ENCODE results near the gene DSG2.

Gene DSG2

GRCh38 chr18:31497836-31498573 is at the start of gene DSG2:
TSS of gene DSG2 (plus strand) at chr18:31498177. CDS start at chr18:31498252, 75 bp downstream.
- Histone ChIP-seq H3K9me3 (ENCODE audit: low read length) (no peaks in the 10 kb centered on the region), H3K9ac (ENCODE audit: low read length) (no peak within 1 kb of the TSS), H3K27ac (ENCODE audit: low read depth, low read length) (no peak within 1 kb of the TSS), H3K36me3 (ENCODE audit: insufficient read depth, low read length) (no peaks in the 10 kb centered on the region), H3K4me3 (ENCODE audit: low read depth in 1 of 2, low read length in 2 of 2) (peak within 1 kb of the TSS; percentile 61 to 63), H3K27me3 (ENCODE audit: control insufficient read depth in 1 of 2, insufficient read depth in 2 of 2, low read length in 2 of 2) (peaks cover 4 to 8% of the 10 kb centered on the region in 2 donors), H3K4me1 (ENCODE audit: insufficient read depth, low read length) (peaks cover 9% of the 10 kb centered on the region)

GRCh38 chr18:31450409-31450808 is 47.6 kb upstream of the DSG2 start:
- Histone ChIP-seq H3K4me1 (ENCODE audit: insufficient read depth, low read length) (no peaks in the 10 kb centered on the region), H3K27ac (ENCODE audit: low read depth, low read length) (no peak overlapping the region), H3K36me3 (ENCODE audit: insufficient read depth, low read length) (no peaks in the 10 kb centered on the region), H3K27me3 (ENCODE audit: control insufficient read depth in 1 of 2, insufficient read depth in 2 of 2, low read length in 2 of 2) (no peaks in the 10 kb centered on the region), H3K9me3 (ENCODE audit: low read length) (no peaks in the 10 kb centered on the region), H3K9ac (ENCODE audit: low read length) (no peak overlapping the region), H3K4me3 (ENCODE audit: low read depth in 1 of 2, low read length in 2 of 2) (no peak overlapping the region)

GRCh38 chr18:31451625-31452024 is 46.4 kb upstream of the DSG2 start:
- no peak overlapping the region for H3K9ac ChIP-seq (ENCODE audit: low read length)
- no peaks in the 10 kb centered on the region for H3K27me3 ChIP-seq (ENCODE audit: control insufficient read depth in 1 of 2, insufficient read depth in 2 of 2, low read length in 2 of 2)
- no peaks in the 10 kb centered on the region for H3K36me3 ChIP-seq (ENCODE audit: insufficient read depth, low read length)
- no peaks in the 10 kb centered on the region for H3K9me3 ChIP-seq (ENCODE audit: low read length)
- H3K4me1 ChIP-seq (ENCODE audit: insufficient read depth, low read length): no peaks in the 10 kb centered on the region
- no peak overlapping the region for H3K4me3 ChIP-seq (ENCODE audit: low read depth in 1 of 2, low read length in 2 of 2)
- H3K27ac ChIP-seq (ENCODE audit: low read depth, low read length): no peak overlapping the region

GRCh38 chr18:31454066-31454708 is 43.8 kb upstream of the DSG2 start:
- no peaks in the 10 kb centered on the region for H3K27me3 ChIP-seq (ENCODE audit: control insufficient read depth in 1 of 2, insufficient read depth in 2 of 2, low read length in 2 of 2)
- no peaks in the 10 kb centered on the region for H3K36me3 ChIP-seq (ENCODE audit: insufficient read depth, low read length)
- no peaks in the 10 kb centered on the region for H3K9me3 ChIP-seq (ENCODE audit: low read length)
- no peaks in the 10 kb centered on the region for H3K4me1 ChIP-seq (ENCODE audit: insufficient read depth, low read length)
- no peak overlapping the region for H3K4me3 ChIP-seq (ENCODE audit: low read depth in 1 of 2, low read length in 2 of 2)
- H3K9ac ChIP-seq (ENCODE audit: low read length): no peak overlapping the region
- H3K27ac ChIP-seq (ENCODE audit: low read depth, low read length): no peak overlapping the region

- H3K36me3 ChIP-seq (ENCODE audit: insufficient read depth, low read length): no peaks in the 10 kb centered on the region
- no peaks in the 10 kb centered on the region for H3K4me1 ChIP-seq (ENCODE audit: insufficient read depth, low read length)
- no peak overlapping the region for H3K4me3 ChIP-seq (ENCODE audit: low read depth in 1 of 2, low read length in 2 of 2)
- no peak overlapping the region for H3K9ac ChIP-seq (ENCODE audit: low read length)
- no peaks in the 10 kb centered on the region for H3K9me3 ChIP-seq (ENCODE audit: low read length)
- no peaks in the 10 kb centered on the region for H3K27me3 ChIP-seq (ENCODE audit: control insufficient read depth in 1 of 2, insufficient read depth in 2 of 2, low read length in 2 of 2)
- H3K27ac ChIP-seq (ENCODE audit: low read depth, low read length): no peak overlapping the region
Observed at GRCh38 chr18:31469629-31470028, 28.3 kb upstream of the DSG2 start.

GRCh38 chr18:31478688-31479087 is 19.3 kb upstream of the DSG2 start:
- Histone ChIP-seq H3K27ac (ENCODE audit: low read depth, low read length) (no peak overlapping the region), H3K4me3 (ENCODE audit: low read depth in 1 of 2, low read length in 2 of 2) (no peak overlapping the region), H3K27me3 (ENCODE audit: control insufficient read depth in 1 of 2, insufficient read depth in 2 of 2, low read length in 2 of 2) (no peaks in the 10 kb centered on the region), H3K9ac (ENCODE audit: low read length) (no peak overlapping the region), H3K4me1 (ENCODE audit: insufficient read depth, low read length) (no peaks in the 10 kb centered on the region), H3K36me3 (ENCODE audit: insufficient read depth, low read length) (no peaks in the 10 kb centered on the region), H3K9me3 (ENCODE audit: low read length) (no peaks in the 10 kb centered on the region)

- no peak overlapping the region for H3K4me3 ChIP-seq (ENCODE audit: low read depth in 1 of 2, low read length in 2 of 2)
- no peak overlapping the region for H3K27ac ChIP-seq (ENCODE audit: low read depth, low read length)
- H3K4me1 ChIP-seq (ENCODE audit: insufficient read depth, low read length): no peaks in the 10 kb centered on the region
- H3K36me3 ChIP-seq (ENCODE audit: insufficient read depth, low read length): no peaks in the 10 kb centered on the region
- no peak overlapping the region for H3K9ac ChIP-seq (ENCODE audit: low read length)
- H3K9me3 ChIP-seq (ENCODE audit: low read length): no peaks in the 10 kb centered on the region
- no peaks in the 10 kb centered on the region for H3K27me3 ChIP-seq (ENCODE audit: control insufficient read depth in 1 of 2, insufficient read depth in 2 of 2, low read length in 2 of 2)
Observed at GRCh38 chr18:31482051-31482450, 15.9 kb upstream of the DSG2 start.

GRCh38 chr18:31483396-31483795 is 14.6 kb upstream of the DSG2 start:
- H3K4me3 ChIP-seq (ENCODE audit: low read depth in 1 of 2, low read length in 2 of 2): no peak overlapping the region
- H3K27ac ChIP-seq (ENCODE audit: low read depth, low read length): no peak overlapping the region
- no peaks in the 10 kb centered on the region for H3K9me3 ChIP-seq (ENCODE audit: low read length)
- H3K4me1 ChIP-seq (ENCODE audit: insufficient read depth, low read length): no peaks in the 10 kb centered on the region
- H3K27me3 ChIP-seq (ENCODE audit: control insufficient read depth in 1 of 2, insufficient read depth in 2 of 2, low read length in 2 of 2): no peaks in the 10 kb centered on the region
- H3K9ac ChIP-seq (ENCODE audit: low read length): no peak overlapping the region
- no peaks in the 10 kb centered on the region for H3K36me3 ChIP-seq (ENCODE audit: insufficient read depth, low read length)

- H3K27me3 ChIP-seq (ENCODE audit: control insufficient read depth in 1 of 2, insufficient read depth in 2 of 2, low read length in 2 of 2): no peaks in the 10 kb centered on the region
- no peak overlapping the region for H3K4me3 ChIP-seq (ENCODE audit: low read depth in 1 of 2, low read length in 2 of 2)
- no peak overlapping the region for H3K27ac ChIP-seq (ENCODE audit: low read depth, low read length)
- no peak overlapping the region for H3K9ac ChIP-seq (ENCODE audit: low read length)
- no peaks in the 10 kb centered on the region for H3K36me3 ChIP-seq (ENCODE audit: insufficient read depth, low read length)
- no peaks in the 10 kb centered on the region for H3K9me3 ChIP-seq (ENCODE audit: low read length)
- no peaks in the 10 kb centered on the region for H3K4me1 ChIP-seq (ENCODE audit: insufficient read depth, low read length)
Observed at GRCh38 chr18:31484461-31484860, 13.5 kb upstream of the DSG2 start.

- H3K36me3 ChIP-seq (ENCODE audit: insufficient read depth, low read length): no peaks in the 10 kb centered on the region
- no peaks in the 10 kb centered on the region for H3K4me1 ChIP-seq (ENCODE audit: insufficient read depth, low read length)
- H3K27me3 ChIP-seq (ENCODE audit: control insufficient read depth in 1 of 2, insufficient read depth in 2 of 2, low read length in 2 of 2): no peaks in the 10 kb centered on the region
- H3K9ac ChIP-seq (ENCODE audit: low read length): no peak overlapping the region
- no peaks in the 10 kb centered on the region for H3K9me3 ChIP-seq (ENCODE audit: low read length)
- H3K4me3 ChIP-seq (ENCODE audit: low read depth in 1 of 2, low read length in 2 of 2): no peak overlapping the region
- H3K27ac ChIP-seq (ENCODE audit: low read depth, low read length): no peak overlapping the region
Observed at GRCh38 chr18:31486165-31486564, 11.8 kb upstream of the DSG2 start.

GRCh38 chr18:31487246-31488015 is 10.5 kb upstream of the DSG2 start:
- no peaks in the 10 kb centered on the region for H3K9me3 ChIP-seq (ENCODE audit: low read length)
- no peaks in the 10 kb centered on the region for H3K4me1 ChIP-seq (ENCODE audit: insufficient read depth, low read length)
- no peak overlapping the region for H3K9ac ChIP-seq (ENCODE audit: low read length)
- H3K27me3 ChIP-seq (ENCODE audit: control insufficient read depth in 1 of 2, insufficient read depth in 2 of 2, low read length in 2 of 2): no peaks in the 10 kb centered on the region
- no peaks in the 10 kb centered on the region for H3K36me3 ChIP-seq (ENCODE audit: insufficient read depth, low read length)
- no peak overlapping the region for H3K27ac ChIP-seq (ENCODE audit: low read depth, low read length)
- H3K4me3 ChIP-seq (ENCODE audit: low read depth in 1 of 2, low read length in 2 of 2): no peak overlapping the region
